HFFc6 (cell line): ENCODE data around the gene DTD2. TPM values are rescaled to one million over a fixed set of nuclear protein-coding genes. Genes with fewer than 3 reads are reported as not detected.

Experiments used
- DNase-seq: peaks from one replicate; pipeline ENCODE4 v3.0.0-alpha.2; 2018
- H3K27ac Mint-ChIP-seq: 2 replicates; pipeline ENCODE4 v1.8.0; 2020; ENCODE audit warnings: mild to moderate bottlenecking, mixed read lengths
- H3K27me3 Mint-ChIP-seq: 2 replicates; pipeline ENCODE4 v1.8.0; 2021; ENCODE audit warnings: mild to moderate bottlenecking, moderate library complexity, mixed read lengths; ENCODE audit not compliant: insufficient read depth
- H3K36me3 Mint-ChIP-seq: 2 replicates; pipeline ENCODE4 v1.8.0; 2021; ENCODE audit warnings: low read depth, mixed read lengths
- H3K4me1 Mint-ChIP-seq: 2 replicates; pipeline ENCODE4 v1.8.0; 2020; ENCODE audit warnings: low read depth, mixed read lengths
- H3K4me3 Mint-ChIP-seq: 2 replicates; pipeline ENCODE4 v1.8.0; 2020; ENCODE audit warnings: mild to moderate bottlenecking, moderate library complexity, mixed read lengths
- H3K9me3 Mint-ChIP-seq: 2 replicates; pipeline ENCODE4 v1.8.0; 2020; ENCODE audit warnings: mild to moderate bottlenecking, mixed read lengths
- CTCF ChIP-seq: fragments of 200-600 bp; sonication (generic); IDR thresholded peaks from 2 replicates; pipeline ENCODE4 v1.5.0; 2021; ENCODE audit warnings: antibody characterized with exemption, mild to moderate bottlenecking
- total RNA-seq, 6 experiments: library from RNA; stranded (reverse); fragmentation: NEBNext Ultra II Directional; extraction: Animal tissue kit (Norgen Biotek cat#: 25700); gene quantifications; 2 replicates in 1 of 6; 3 replicates in 5 of 6; pipeline ENCODE4 v1.2.3, GENCODE V29; 2021

DTD2 gene
- total RNA-seq, 6 experiments from 2014 or later: 24.8 to 31.3 (median 29.0) TPM

GRCh38 chr14:31457665-31458659 lies 656 bp upstream of the DTD2 start:
- Mint-ChIP-seq H3K36me3 (peaks cover 4% of the 10 kb centered on the region; the same call in 1 of the 2 replicates), H3K4me1 (peaks cover 50% of the 10 kb centered on the region), H3K27me3 (no peaks in the 10 kb centered on the region; the same call in 1 of the 2 replicates), H3K27ac (peak overlapping the region; percentile 96; the same call in 1 of the 2 replicates), H3K4me3 (peak overlapping the region; percentile 98), H3K9me3 (no peaks in the 10 kb centered on the region)
- DNase-seq: no peak
- TF ChIP-seq CTCF: no peak

GRCh38 chr14:31449971-31450610 lies 7.2 kb downstream of the DTD2 start:
- TF ChIP-seq CTCF: peak; percentile 82
- H3K9me3 Mint-ChIP-seq: no peaks in the 10 kb centered on the region
- H3K27me3 Mint-ChIP-seq: no peaks in the 10 kb centered on the region
- H3K4me1 Mint-ChIP-seq: peaks cover 14% of the 10 kb centered on the region
- H3K36me3 Mint-ChIP-seq: peaks cover 3% of the 10 kb centered on the region; the same call in 1 of the 2 replicates
- peak; percentile 59 for DNase-seq
- H3K27ac Mint-ChIP-seq: no peak overlapping the region
- H3K4me3 Mint-ChIP-seq: no peak overlapping the region

- peaks cover 4% of the 10 kb centered on the region for H3K4me1 Mint-ChIP-seq
- no peak overlapping the region for H3K4me3 Mint-ChIP-seq
- no peaks in the 10 kb centered on the region; the same call in 1 of the 2 replicates for H3K9me3 Mint-ChIP-seq
- no peak for TF ChIP-seq CTCF
- H3K27me3 Mint-ChIP-seq: no peaks in the 10 kb centered on the region
- H3K36me3 Mint-ChIP-seq: peaks cover 2% of the 10 kb centered on the region
- no peak overlapping the region for H3K27ac Mint-ChIP-seq
- no peak for DNase-seq
Observed at GRCh38 chr14:31449136-31449535, 8.2 kb downstream of the DTD2 start.

GRCh38 chr14:31445703-31446102 lies 11.6 kb downstream of the DTD2 start:
- Mint-ChIP-seq H3K27me3 (no peaks in the 10 kb centered on the region), H3K4me3 (no peak overlapping the region), H3K36me3 (peaks cover 6% of the 10 kb centered on the region), H3K9me3 (no peaks in the 10 kb centered on the region; the same call in 1 of the 2 replicates), H3K4me1 (peaks cover 20% of the 10 kb centered on the region), H3K27ac (no peak overlapping the region)
- DNase-seq: no peak
- no peak for TF ChIP-seq CTCF

DNA sequence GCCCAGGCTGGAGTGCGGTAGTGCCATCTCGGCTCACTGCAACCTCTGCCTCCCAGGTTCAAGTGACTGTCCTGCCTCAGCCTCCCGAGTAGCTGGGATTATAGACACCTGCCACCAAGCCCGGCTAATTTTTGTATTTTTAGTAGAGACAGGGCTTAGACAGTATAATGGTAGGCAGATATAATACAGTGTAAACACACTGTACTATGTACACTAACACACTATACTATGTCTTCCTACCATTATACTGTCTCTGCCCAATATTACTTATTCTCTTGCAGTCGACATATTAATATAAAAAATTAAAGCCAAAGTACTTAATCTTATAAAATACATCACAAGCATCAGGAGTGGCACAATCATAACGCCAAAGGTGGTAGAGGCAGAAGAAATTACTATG lies 15.0 kb downstream of the DTD2 start:
- peaks cover 17% of the 10 kb centered on the region for H3K36me3 Mint-ChIP-seq
- H3K9me3 Mint-ChIP-seq: no peaks in the 10 kb centered on the region; the same call in 1 of the 2 replicates
- H3K4me1 Mint-ChIP-seq: peaks cover 36% of the 10 kb centered on the region
- H3K27me3 Mint-ChIP-seq: no peaks in the 10 kb centered on the region
- no peak for DNase-seq
- H3K27ac Mint-ChIP-seq: peak overlapping the region; percentile 83
- H3K4me3 Mint-ChIP-seq: no peak overlapping the region
- no peak for TF ChIP-seq CTCF
